SU-DHL-6 (cell line): ENCODE results near the gene FMNL3.

Experiments
- EZH2phosphoT487 ChIP-seq: fragments of 200-600 bp; sonication (generic), shearing (Covaris generic); conservative IDR thresholded peaks from 2 replicates; pipeline ENCODE4 v1.6.1; 2018; ENCODE audit warnings: mild to moderate bottlenecking, antibody characterized with exemption, low read length, moderate library complexity, mixed read lengths
- TF ChIP-seq, protein P1 (sequence below): fragments of 200-600 bp; sonication (generic); IDR thresholded peaks from one replicate; pipeline ENCODE4 v1.5.1; 2017; ENCODE audit warnings: antibody characterized with exemption, mild to moderate bottlenecking, low read length, moderate library complexity; ENCODE audit not compliant: insufficient read depth, poor library complexity, severe bottlenecking

DNA sequence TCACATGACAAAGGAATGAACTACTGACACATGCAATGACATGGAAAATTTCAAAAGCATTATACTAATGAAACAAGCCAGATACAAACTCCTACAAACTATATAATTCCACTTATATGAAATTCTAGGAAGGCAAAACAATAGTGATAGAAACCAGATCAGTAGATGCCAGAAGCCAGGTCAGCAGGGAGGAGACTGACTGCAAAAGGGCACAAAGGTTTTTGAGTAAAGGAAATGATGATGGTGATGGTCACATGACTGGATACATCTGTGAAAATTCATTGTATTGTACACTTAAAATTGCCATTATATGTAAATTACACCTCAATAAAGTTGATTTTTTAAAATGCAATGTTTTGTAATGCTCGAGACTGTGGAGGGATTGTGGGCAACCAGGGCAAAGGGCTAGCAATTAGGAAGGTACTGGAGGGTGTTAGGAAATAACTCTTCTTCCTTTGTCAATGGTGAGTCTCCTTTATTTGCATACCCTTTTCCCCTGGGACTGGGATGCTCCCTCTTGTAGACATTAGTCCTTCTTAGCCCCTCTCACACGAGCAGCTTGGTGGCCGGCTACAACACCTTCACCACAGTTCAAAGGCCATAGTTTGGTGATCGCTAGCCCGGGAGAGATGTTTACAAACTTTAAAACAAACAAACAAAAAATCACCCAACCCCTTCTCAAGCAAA, 90.5 kb downstream of the FMNL3 start:
- TF ChIP-seq, protein P1, sequence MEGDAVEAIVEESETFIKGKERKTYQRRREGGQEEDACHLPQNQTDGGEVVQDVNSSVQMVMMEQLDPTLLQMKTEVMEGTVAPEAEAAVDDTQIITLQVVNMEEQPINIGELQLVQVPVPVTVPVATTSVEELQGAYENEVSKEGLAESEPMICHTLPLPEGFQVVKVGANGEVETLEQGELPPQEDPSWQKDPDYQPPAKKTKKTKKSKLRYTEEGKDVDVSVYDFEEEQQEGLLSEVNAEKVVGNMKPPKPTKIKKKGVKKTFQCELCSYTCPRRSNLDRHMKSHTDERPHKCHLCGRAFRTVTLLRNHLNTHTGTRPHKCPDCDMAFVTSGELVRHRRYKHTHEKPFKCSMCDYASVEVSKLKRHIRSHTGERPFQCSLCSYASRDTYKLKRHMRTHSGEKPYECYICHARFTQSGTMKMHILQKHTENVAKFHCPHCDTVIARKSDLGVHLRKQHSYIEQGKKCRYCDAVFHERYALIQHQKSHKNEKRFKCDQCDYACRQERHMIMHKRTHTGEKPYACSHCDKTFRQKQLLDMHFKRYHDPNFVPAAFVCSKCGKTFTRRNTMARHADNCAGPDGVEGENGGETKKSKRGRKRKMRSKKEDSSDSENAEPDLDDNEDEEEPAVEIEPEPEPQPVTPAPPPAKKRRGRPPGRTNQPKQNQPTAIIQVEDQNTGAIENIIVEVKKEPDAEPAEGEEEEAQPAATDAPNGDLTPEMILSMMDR, result no peak
- no peak for TF ChIP-seq EZH2phosphoT487
